ENCODE measurements around the gene BRIP1.
"Not testable (repeated sequence)": the region's sequence is repeated elsewhere in the genome, so short reads cannot be mapped to it uniquely, and the experiment has no call there.

Gene BRIP1

DNA sequence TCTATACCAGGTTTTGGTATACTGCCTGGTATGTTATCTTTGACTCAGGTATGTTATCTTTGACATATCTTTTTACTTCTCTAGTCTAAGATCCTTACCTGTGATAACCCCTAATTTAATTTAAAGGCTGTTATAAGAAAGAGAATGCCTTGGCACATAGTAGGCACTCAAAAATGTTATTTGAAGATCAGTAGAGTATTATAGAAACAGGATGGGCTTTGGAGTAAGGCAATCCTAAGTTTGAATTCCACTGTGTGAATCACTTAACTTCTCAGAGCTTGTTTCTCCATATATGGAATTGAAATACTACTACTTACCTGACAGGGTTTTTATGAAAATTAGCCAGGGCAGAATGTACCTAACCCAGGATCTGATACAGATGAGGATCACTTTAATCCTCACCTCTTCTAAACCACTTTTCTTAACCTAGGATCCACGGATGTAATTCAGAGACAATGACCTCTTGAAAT is 1.2 kb downstream of the BRIP1 start:
- DNase-seq: no peak

GRCh38 chr17:61860397-61860796 is 2.9 kb downstream of the BRIP1 start:
- not testable (repeated sequence) for DNase-seq

DNA sequence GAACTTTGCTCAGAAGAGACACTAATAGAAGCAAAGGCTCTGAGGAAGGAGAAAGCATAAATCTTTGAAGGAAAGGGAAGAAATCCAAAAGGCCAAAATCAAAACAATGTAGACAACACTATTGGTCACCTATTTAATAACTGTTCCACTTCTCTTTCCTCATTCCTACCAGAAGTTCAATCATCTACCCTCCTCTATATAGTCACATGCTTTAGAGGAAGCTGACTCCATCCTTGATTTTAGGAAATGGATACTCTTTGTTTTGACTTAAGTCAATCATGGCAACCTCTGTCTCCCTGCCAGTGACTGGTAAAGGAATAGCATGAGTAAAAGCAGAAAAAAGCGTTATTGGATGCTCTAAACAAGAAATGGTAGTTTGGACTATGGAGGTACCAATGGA is 7.3 kb downstream of the BRIP1 start:
- DNase-seq: no peak

DNA sequence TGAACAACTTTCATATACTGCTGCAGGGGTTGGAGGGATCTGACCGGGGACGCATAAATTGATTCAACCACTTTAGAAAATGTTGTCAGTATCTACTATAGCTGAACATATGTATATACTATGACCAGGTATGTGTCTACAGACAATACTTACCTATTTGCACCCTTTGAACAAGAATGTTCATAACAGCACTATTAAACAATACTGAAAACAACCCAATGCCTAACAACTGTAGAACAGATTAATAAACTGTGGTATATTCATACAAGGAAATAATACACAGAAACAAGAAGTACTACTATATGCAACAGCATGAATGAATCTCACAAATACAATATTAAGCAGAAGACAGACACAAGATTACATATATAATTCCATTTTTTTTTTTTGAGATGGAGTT is 10.5 kb downstream of the BRIP1 start:
- DNase-seq: no peak

DNA sequence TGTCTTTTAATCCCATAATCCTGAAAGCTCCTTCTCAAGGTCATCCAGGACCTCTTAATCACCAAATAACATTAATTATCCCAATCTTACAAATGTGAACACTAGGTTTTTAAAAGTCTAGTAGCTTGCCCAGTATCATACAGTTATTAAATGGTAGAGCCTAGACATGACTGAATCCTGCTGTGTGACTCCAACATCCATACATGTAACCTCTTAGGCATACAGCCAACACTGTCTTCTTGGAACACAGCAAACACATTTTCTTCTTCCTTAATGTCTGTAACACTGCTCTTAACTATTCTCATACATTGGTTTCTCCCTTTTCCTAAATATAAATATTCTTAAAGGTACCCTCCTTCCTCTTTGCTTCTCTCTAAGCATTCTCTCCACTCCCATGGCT is 13.7 kb downstream of the BRIP1 start:
- DNase-seq: no peak

- no peak for DNase-seq
Measured at GRCh38 chr17:61848896-61849295, 14.4 kb downstream of the BRIP1 start.

GRCh38 chr17:61848247-61848646 is 15.1 kb downstream of the BRIP1 start:
- no peak for DNase-seq

DNA sequence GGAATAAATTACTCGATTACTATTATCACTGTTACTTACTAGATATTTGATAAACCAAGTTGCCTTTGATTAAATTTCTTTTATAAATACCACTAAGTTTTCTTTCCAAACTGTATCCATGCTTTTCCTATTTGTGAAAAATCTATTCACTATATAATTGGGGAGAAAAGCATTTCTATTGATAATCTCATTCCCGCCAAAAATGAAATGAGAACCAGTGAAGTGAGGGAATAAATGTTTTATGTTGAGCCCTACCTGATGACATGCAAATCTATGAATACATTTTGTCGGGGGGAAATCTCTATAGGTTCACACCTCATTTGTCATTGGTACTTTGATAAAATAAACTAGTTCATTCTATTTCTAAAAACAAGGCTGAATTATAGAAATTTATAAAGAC is 15.7 kb downstream of the BRIP1 start:
- no peak for DNase-seq

GRCh38 chr17:61846761-61847375 is 16.5 kb downstream of the BRIP1 start:
- DNase-seq: no peak

- DNase-seq: no peak
Measured at GRCh38 chr17:61846088-61846487, 17.2 kb downstream of the BRIP1 start.

DNA sequence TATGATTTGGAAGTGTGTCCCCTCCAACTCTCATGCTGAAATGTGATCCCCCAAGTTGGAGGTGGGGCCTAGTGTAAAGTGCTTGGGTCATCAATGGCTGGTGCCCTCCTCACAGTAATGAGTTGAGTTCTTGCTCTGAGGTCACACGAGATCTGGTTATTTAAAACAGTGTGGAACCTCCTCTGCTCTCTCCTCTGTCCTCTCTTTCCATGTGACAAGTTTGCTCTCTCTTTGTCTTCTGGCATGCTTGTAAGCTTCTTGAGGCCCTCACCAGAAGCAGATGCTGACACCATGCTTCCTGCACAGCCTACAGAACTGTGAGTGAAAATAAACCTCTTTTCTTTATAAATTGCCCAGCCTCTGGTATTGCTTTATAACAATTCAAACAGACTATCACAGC is 19.9 kb downstream of the BRIP1 start:
- DNase-seq: no peak

- no peak for DNase-seq
Measured at GRCh38 chr17:61842899-61843298, 20.4 kb downstream of the BRIP1 start.

DNA sequence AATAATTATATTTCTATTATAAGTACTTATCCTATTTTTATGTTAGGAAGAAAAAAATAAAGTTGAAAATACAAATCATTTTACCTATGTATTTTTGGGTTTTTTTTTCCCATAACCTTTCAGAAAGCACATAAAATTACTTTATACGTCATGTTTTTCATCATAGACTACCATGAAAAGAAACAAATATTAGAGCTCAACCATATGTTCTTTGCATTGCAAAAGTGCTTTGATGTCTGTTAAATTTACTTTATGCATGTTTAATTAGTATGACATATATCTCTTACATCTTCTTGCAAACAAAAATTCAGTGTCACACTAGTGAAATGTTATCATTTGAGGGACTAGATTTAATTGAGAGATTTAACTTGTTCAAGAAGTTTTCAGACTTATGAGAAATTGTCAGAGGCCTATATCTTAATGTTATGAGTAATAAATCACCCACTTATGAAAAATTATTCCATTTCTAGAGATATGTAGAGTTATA is 24.0 kb downstream of the BRIP1 start:
- no peak for DNase-seq

- DNase-seq: peak; percentile 61
Measured at GRCh38 chr17:61837175-61838051, 25.9 kb downstream of the BRIP1 start.

- no peak for DNase-seq
Measured at GRCh38 chr17:61836266-61837174, 26.8 kb downstream of the BRIP1 start.

GRCh38 chr17:61835606-61836005 is 27.7 kb downstream of the BRIP1 start:
- DNase-seq: no peak

- no peak for DNase-seq
Measured at GRCh38 chr17:61834610-61835009, 28.7 kb downstream of the BRIP1 start.

DNA sequence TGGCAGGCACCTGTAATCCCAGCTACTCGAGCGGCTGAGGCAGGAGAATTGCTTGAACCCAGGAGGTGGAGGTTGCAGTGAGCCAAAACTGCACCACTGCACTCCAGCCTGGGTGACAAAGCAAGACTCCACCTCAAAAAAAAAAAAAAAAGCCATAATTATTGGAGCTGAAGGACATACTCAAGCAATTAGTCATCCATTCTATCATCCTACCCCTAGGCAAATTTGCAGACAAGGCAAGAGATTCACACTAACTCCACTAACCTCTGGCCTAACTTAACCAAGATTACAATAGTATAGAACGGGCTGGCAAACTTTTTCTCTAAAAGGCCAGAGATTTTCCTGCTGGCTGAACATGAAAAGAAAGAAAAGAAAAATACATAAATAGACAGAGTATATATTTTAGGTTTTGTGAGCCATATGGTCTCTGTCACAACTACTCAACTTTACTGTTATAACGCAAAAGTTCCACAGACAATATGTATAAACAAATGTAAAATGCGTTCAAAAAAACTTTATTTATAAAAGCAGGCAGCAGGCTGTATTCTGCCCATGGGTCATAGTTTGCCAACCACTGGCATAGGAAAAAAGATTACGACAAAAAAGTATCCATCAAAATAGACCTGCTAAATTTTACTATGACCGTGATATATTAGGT is 29.7 kb downstream of the BRIP1 start:
- DNase-seq: no peak

DNA sequence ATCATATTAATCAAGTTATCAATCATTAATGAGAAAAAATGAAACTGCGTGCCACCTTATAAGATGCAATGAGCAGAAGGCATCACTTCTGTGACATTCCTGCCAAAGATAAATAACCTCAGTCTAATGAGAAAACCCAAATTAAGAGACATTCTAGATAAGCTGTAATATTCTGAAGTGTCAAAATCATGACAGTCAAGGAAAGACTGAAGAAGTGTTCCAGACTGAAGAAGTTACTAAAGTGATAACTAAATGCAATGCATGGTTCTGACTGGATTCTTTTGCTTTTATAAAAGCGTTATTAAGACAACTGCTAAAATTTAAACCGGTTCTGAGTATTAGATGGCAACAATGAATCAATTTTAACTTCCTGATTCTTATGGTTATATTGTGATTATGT is 30.9 kb downstream of the BRIP1 start:
- no peak for DNase-seq

GRCh38 chr17:61831099-61831498 is 32.2 kb downstream of the BRIP1 start:
- no peak for DNase-seq

DNA sequence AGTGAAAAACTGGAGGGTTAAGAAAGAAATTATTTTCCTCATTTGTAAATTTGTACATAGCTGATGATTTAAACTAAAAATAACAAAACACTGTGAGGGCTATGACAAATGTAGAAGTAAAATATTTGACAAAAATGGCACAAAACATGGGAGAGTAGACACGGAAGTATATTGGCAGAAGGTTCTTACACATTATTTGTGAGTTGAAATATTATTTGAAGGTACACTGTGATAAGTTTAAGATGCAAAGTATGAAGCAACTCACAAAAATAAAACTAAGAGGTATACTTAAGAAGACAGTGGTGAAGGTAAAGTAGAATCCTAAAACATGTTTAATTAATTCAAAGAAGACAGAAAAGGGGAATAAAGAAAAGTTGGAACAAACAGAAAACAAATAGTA is 34.6 kb downstream of the BRIP1 start:
- no peak for DNase-seq

DNA sequence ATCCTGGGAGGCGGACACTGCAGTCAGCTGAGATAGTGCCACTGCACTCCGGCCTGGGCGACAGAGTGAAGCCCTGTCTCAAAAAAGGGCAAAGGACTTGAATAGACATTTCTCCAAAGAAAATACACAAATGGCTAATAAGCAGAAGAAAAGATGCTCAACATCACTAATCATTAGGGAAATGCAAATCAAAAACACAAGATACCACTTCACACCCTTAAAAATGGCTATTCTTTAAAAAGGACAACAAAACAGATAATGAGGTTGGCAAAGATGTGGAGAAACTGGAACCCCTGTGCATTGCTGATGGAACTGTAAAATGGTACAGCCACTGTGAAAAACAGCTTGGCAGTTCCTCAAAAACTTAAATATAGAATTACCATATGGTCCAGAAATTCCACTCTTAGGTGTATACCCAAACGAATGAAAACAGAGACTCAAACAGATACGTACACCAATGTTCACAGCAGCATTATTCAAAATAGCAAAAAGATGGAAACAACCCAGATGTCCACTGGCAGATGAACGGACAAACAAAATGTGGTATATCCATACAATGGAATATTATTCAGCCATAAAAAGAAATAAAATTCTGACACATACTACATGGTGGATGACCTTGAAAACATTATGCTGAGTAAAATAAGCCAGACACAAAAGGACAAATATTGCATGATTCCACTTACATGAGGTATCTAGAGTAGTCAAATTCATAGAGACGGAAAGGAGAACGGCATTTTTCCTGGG is 35.5 kb downstream of the BRIP1 start:
- no peak for DNase-seq
